ENCODE results near the gene GLS. TPM values are rescaled to one million over a fixed set of nuclear protein-coding genes. Genes with fewer than 3 reads are reported as not detected.

GLS gene
- total RNA-seq, 2 experiments from 2014 or later, result 218 to 227 TPM

GRCh38 chr2:190976521-190976920, 95.9 kb downstream of the GLS start:
- intact Hi-C loops (cut with micrococcal nuclease), result no loop called here
- ChIA-PET POLR2A (interaction anchor here (0.9 to 13.0 kb wide), 5 partner anchors 11 to 35 kb away, joined by 3 to 121 read pairs (median 6); no protein-coding TSS in a partner anchor), CTCF (interaction anchor here (1.3 to 1.4 kb wide), 2 partner anchors 52 to 179 kb away, joined by 3 read pairs; no protein-coding TSS in a partner anchor)
- Mint-ChIP-seq H3K4me3 (no peak overlapping the region), H3K27me3 (no peaks in the 10 kb centered on the region), H3K27ac (peak overlapping the region; percentile 74), H3K4me1 (ENCODE audit: low read depth) (peaks cover 49% of the 10 kb centered on the region), H3K36me3 (ENCODE audit: low read depth) (peaks cover 88% of the 10 kb centered on the region), H3K9me3 (no peaks in the 10 kb centered on the region)
- no peak for TF ChIP-seq CTCF (IDR thresholded peaks at IDR 0.05)
- no peak for DNase-seq
- ATAC-seq, result no peak

DNA sequence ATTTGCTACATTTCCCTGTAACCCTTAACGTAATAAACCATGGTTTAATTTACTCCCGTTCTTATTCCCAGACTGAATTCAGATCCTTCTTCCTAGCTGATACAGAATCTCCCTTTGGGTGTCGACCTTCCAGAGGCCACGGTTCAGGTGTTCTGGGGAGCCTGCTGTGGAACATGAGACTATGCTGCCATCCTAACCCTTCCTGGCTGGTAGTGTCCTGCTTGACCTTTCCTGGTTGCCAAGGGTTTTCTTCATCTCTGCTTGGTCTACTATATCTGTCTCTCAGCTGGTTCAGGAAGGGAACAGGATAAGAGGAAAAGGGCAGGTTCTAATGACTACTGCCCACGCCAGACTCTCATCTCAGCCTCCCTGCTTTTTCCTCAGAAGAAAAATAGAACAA, 96.9 kb downstream of the GLS start:
- DNase-seq (no peak), ATAC-seq (no peak)
- Mint-ChIP-seq H3K4me1 (ENCODE audit: low read depth) (peaks cover 52% of the 10 kb centered on the region), H3K27me3 (no peaks in the 10 kb centered on the region), H3K27ac (peak overlapping the region; percentile 69), H3K4me3 (no peak overlapping the region), H3K9me3 (no peaks in the 10 kb centered on the region), H3K36me3 (ENCODE audit: low read depth) (peaks cover 89% of the 10 kb centered on the region)
- no peak for TF ChIP-seq CTCF (IDR thresholded peaks at IDR 0.05)
- ChIA-PET POLR2A (interaction anchor here (0.6 to 13.0 kb wide), 5 partner anchors 10 to 34 kb away, joined by 3 to 121 read pairs (median 4); no protein-coding TSS in a partner anchor), CTCF (interaction anchor here (1.0 kb wide), 1 partner anchor 30 kb away, joined by 5 read pairs; no protein-coding TSS in a partner anchor)
- intact Hi-C loops (cut with micrococcal nuclease), result no loop called here

DNA sequence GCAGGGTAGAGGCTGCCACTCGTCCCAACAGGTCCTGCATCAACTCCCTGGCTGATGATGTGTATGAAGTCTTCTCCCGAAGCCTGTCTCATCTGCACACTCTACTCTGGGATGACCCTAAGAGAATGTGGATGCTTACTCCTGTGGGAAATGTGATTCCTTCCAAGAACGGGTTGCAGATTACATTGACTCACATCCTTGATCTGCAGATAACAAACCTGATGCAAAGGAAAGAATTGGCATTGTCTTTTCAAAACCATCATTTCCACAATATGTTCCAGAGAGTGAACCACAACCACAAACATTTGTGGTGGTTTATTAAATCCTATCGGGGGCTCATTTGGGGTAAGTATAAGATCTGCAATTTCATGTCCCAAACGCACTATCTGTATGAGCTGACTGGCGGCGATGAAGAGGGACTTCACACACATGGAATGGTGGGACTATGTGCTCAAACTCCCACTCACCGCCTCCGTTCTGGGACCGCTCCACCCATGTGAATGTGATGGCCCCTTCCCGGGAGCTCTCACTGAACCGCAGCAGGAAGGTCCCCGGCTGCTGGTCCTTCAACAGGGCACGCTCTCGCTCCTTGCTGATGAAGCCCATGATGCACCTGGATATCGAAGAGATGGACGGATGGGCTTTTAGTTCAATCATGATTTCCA, 97.9 kb downstream of the GLS start:
- H3K4me1 Mint-ChIP-seq (ENCODE audit: low read depth), result peaks cover 61% of the 10 kb centered on the region
- TF ChIP-seq CTCF (IDR thresholded peaks at IDR 0.05), result no peak
- H3K27me3 Mint-ChIP-seq, result no peaks in the 10 kb centered on the region
- ATAC-seq (no peak), DNase-seq (no peak)
- peak overlapping the region; percentile 69 for H3K27ac Mint-ChIP-seq
- CTCF ChIA-PET, result interaction anchor here (0.9 kb wide), 1 partner anchor 10 kb away, joined by 3 read pairs; no protein-coding TSS in a partner anchor
- intact Hi-C loops (cut with micrococcal nuclease), result no loop called here
- H3K9me3 Mint-ChIP-seq, result no peaks in the 10 kb centered on the region
- no peak overlapping the region for H3K4me3 Mint-ChIP-seq
- H3K36me3 Mint-ChIP-seq (ENCODE audit: low read depth), result peaks cover 93% of the 10 kb centered on the region
- POLR2A ChIA-PET, result interaction anchor here (0.9 to 13.0 kb wide), 5 partner anchors 11 to 36 kb away, joined by 3 to 121 read pairs (median 4); no protein-coding TSS in a partner anchor

- Mint-ChIP-seq H3K4me1 (ENCODE audit: low read depth) (peaks cover 65% of the 10 kb centered on the region), H3K4me3 (no peak overlapping the region), H3K27ac (peak overlapping the region; percentile 87), H3K9me3 (no peaks in the 10 kb centered on the region), H3K36me3 (ENCODE audit: low read depth) (peaks cover 93% of the 10 kb centered on the region), H3K27me3 (no peaks in the 10 kb centered on the region)
- ATAC-seq (no peak), DNase-seq (no peak)
- TF ChIP-seq CTCF (IDR thresholded peaks at IDR 0.05), result no peak
- POLR2A ChIA-PET, result interaction anchor here (0.9 to 13.0 kb wide), 8 partner anchors 12 to 41 kb away, joined by 3 to 121 read pairs (median 4); partner anchors contain the start of gene STAT1
- CTCF ChIA-PET, result no interaction called here
- intact Hi-C loops (cut with micrococcal nuclease), result no loop called here
Measured at GRCh38 chr2:190979906-190980629, 99.4 kb downstream of the GLS start.
